HG02588 (cell line): ENCODE data around the gene AP2A1.

Source experiments
- ATAC-seq: cut with Tn5 transposase; IDR thresholded peaks from one replicate; pipeline ENCODE4 v1.9.1; 2021; ENCODE audit warnings: mild to moderate bottlenecking, moderate library complexity; ENCODE audit not compliant: unreplicated experiment

Gene AP2A1

GRCh38 chr19:49792829-49793560 is 26.2 kb downstream of the AP2A1 start:
- ATAC-seq, result no peak

GRCh38 chr19:49793561-49793840 is 26.7 kb downstream of the AP2A1 start:
- no peak for ATAC-seq

- ATAC-seq, result no peak
Observed at GRCh38 chr19:49795615-49796014, 28.8 kb downstream of the AP2A1 start.

- ATAC-seq, result no peak
Observed at GRCh38 chr19:49798574-49798973, 31.8 kb downstream of the AP2A1 start.

- ATAC-seq, result no peak
Observed at GRCh38 chr19:49799271-49799797, 32.5 kb downstream of the AP2A1 start.

- no peak for ATAC-seq
Observed at GRCh38 chr19:49799798-49800376, 33.1 kb downstream of the AP2A1 start.

GRCh38 chr19:49800771-49801170 is 34.0 kb downstream of the AP2A1 start:
- no peak for ATAC-seq

GRCh38 chr19:49801401-49801888 is 34.6 kb downstream of the AP2A1 start:
- no peak for ATAC-seq

- no peak for ATAC-seq
Observed at GRCh38 chr19:49801966-49802661, 35.3 kb downstream of the AP2A1 start.

GRCh38 chr19:49802836-49803528 is 36.2 kb downstream of the AP2A1 start:
- ATAC-seq, result no peak

GRCh38 chr19:49803529-49803856 is 36.7 kb downstream of the AP2A1 start:
- no peak for ATAC-seq

- ATAC-seq, result no peak
Observed at GRCh38 chr19:49805822-49806619, 39.2 kb downstream of the AP2A1 start.

GRCh38 chr19:49806620-49806959 is 39.8 kb downstream of the AP2A1 start:
- ATAC-seq, result no peak

GRCh38 chr19:49807058-49807903 is 40.5 kb downstream of the AP2A1 start:
- no peak for ATAC-seq

GRCh38 chr19:49807904-49808675 is 41.3 kb downstream of the AP2A1 start:
- ATAC-seq, result no peak

- ATAC-seq, result no peak
Observed at GRCh38 chr19:49808711-49809159, 41.9 kb downstream of the AP2A1 start.

- no peak for ATAC-seq
Observed at GRCh38 chr19:49809160-49809940, 42.5 kb downstream of the AP2A1 start.

- ATAC-seq, result no peak
Observed at GRCh38 chr19:49809941-49810389, 43.2 kb downstream of the AP2A1 start.
